ENCODE measurements around the gene SCIN. TPM values are rescaled to one million over a fixed set of nuclear protein-coding genes. Genes with fewer than 3 reads are reported as not detected.

The SCIN gene
- polyA plus RNA-seq, 1 donor from 2014 or later, result 0.53 TPM

DNA sequence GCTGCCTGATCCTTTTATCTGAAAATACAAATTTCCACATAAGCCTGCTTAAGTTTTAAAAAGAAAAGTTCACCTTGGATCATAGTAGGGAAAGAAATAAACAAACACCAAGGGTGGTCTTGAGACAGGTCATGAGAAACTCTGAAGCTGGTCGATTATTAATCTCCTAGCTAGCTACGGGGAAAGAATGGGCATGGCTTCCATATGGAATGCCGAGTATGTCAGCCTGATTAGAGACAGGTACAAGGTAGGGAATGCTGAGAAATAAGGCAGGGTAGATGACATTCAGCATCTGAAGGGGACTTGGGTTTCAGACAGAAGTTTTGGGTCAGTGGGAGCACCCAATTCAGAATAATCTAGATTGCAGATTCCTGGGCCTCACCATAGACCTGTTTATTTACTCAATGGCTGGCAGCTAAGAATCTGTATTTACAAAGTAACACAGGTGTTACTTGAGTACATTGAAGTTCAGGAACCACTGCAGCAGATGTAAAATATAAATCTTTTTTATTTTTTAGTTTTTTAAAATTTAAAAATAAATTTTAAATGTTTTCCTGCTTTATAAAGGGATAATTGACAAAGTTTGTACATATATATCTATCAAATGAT, 49.0 kb downstream of the SCIN start:
- H3F3A ChIP-seq (ENCODE audit: insufficient read depth, low read length, poor library complexity, severe bottlenecking), result no peaks in the 10 kb centered on the region
- no peak for TF ChIP-seq TAF1 (IDR thresholded peaks at IDR 0.05; ENCODE audit: low read depth)
- no peak for TF ChIP-seq CTCF (IDR thresholded peaks at IDR 0.05; ENCODE audit: poor library complexity, severe bottlenecking)
- TF ChIP-seq EZH2 (IDR thresholded peaks at IDR 0.05; ENCODE audit: borderline replicate concordance, insufficient read depth, low read length, poor library complexity, severe bottlenecking), result no peak
- TF ChIP-seq POLR2AphosphoS5 (IDR thresholded peaks at IDR 0.05), result no peak
- no peak for TF ChIP-seq RAD21 (conservative IDR thresholded peaks at IDR 0.05)
- no peak for TF ChIP-seq SMC3 (conservative IDR thresholded peaks at IDR 0.05; ENCODE audit: poor library complexity)
- TF ChIP-seq, protein P1, sequence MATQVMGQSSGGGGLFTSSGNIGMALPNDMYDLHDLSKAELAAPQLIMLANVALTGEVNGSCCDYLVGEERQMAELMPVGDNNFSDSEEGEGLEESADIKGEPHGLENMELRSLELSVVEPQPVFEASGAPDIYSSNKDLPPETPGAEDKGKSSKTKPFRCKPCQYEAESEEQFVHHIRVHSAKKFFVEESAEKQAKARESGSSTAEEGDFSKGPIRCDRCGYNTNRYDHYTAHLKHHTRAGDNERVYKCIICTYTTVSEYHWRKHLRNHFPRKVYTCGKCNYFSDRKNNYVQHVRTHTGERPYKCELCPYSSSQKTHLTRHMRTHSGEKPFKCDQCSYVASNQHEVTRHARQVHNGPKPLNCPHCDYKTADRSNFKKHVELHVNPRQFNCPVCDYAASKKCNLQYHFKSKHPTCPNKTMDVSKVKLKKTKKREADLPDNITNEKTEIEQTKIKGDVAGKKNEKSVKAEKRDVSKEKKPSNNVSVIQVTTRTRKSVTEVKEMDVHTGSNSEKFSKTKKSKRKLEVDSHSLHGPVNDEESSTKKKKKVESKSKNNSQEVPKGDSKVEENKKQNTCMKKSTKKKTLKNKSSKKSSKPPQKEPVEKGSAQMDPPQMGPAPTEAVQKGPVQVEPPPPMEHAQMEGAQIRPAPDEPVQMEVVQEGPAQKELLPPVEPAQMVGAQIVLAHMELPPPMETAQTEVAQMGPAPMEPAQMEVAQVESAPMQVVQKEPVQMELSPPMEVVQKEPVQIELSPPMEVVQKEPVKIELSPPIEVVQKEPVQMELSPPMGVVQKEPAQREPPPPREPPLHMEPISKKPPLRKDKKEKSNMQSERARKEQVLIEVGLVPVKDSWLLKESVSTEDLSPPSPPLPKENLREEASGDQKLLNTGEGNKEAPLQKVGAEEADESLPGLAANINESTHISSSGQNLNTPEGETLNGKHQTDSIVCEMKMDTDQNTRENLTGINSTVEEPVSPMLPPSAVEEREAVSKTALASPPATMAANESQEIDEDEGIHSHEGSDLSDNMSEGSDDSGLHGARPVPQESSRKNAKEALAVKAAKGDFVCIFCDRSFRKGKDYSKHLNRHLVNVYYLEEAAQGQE (IDR thresholded peaks at IDR 0.05; ENCODE audit: borderline replicate concordance), result no peak
- no peak for TF ChIP-seq MXI1 (conservative IDR thresholded peaks at IDR 0.05; ENCODE audit: poor library complexity, severe bottlenecking)
- TF ChIP-seq EP300 (conservative IDR thresholded peaks at IDR 0.05; ENCODE audit: poor library complexity, severe bottlenecking), result no peak
- no peaks in the 10 kb centered on the region for H3K79me2 ChIP-seq (replicated peaks; ENCODE audit: insufficient read depth, low read length)
- H3K4me2 ChIP-seq (ENCODE audit: low read length), result no peak overlapping the region
- H3K36me3 ChIP-seq (ENCODE audit: insufficient read depth, low read length), result no peaks in the 10 kb centered on the region
- no peak overlapping the region for H3K9ac ChIP-seq (ENCODE audit: low read length)
- H3K4me3 ChIP-seq (ENCODE audit: low read length), result no peak overlapping the region
- no peak overlapping the region for H2AFZ ChIP-seq (ENCODE audit: low read depth, low read length)
- H3K27ac ChIP-seq (ENCODE audit: low read length), result no peak overlapping the region
- no peaks in the 10 kb centered on the region for H3K27me3 ChIP-seq (ENCODE audit: insufficient read depth, low read depth, low read length)
- H3K9me3 ChIP-seq (ENCODE audit: low read length), result no peaks in the 10 kb centered on the region
- H4K20me1 ChIP-seq (ENCODE audit: insufficient read depth), result no peaks in the 10 kb centered on the region
- no peaks in the 10 kb centered on the region for H3K9me2 ChIP-seq (ENCODE audit: insufficient read depth, low read length)

DNA sequence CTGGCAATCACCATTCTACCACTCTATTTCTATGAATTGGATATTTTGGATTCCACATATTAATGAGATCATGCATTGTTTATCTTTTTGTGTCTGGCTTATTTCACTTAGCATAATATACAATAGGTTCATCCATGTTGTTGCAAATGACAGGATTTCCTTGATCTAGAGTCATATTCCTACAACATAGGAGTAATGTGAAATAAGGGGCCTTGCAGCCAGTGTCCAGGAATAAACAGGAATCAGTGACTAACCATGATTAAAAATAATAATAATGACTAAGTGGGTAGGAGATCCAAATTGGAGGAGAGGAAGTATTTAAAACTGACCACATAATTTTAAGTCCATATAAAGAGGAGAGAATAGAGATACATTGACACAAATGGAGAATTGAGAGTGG, 49.9 kb downstream of the SCIN start:
- H4K20me1 ChIP-seq (ENCODE audit: insufficient read depth), result no peaks in the 10 kb centered on the region
- no peak overlapping the region for H3K4me3 ChIP-seq (ENCODE audit: low read length)
- H3K36me3 ChIP-seq (ENCODE audit: insufficient read depth, low read length), result no peaks in the 10 kb centered on the region
- no peaks in the 10 kb centered on the region for H3K9me3 ChIP-seq (ENCODE audit: low read length)
- H3K9ac ChIP-seq (ENCODE audit: low read length), result no peak overlapping the region
- TF ChIP-seq, protein P1 (IDR thresholded peaks at IDR 0.05; ENCODE audit: borderline replicate concordance), result no peak
- TF ChIP-seq MXI1 (conservative IDR thresholded peaks at IDR 0.05; ENCODE audit: poor library complexity, severe bottlenecking) (no peak), RAD21 (conservative IDR thresholded peaks at IDR 0.05) (no peak), EP300 (conservative IDR thresholded peaks at IDR 0.05; ENCODE audit: poor library complexity, severe bottlenecking) (no peak), POLR2AphosphoS5 (IDR thresholded peaks at IDR 0.05) (no peak), TAF1 (IDR thresholded peaks at IDR 0.05; ENCODE audit: low read depth) (no peak), SMC3 (conservative IDR thresholded peaks at IDR 0.05; ENCODE audit: poor library complexity) (no peak), CTCF (IDR thresholded peaks at IDR 0.05; ENCODE audit: poor library complexity, severe bottlenecking) (no peak), EZH2 (IDR thresholded peaks at IDR 0.05; ENCODE audit: borderline replicate concordance, insufficient read depth, low read length, poor library complexity, severe bottlenecking) (no peak)
- no peaks in the 10 kb centered on the region for H3K27me3 ChIP-seq (ENCODE audit: insufficient read depth, low read depth, low read length)
- H3K4me2 ChIP-seq (ENCODE audit: low read length), result no peak overlapping the region
- H3K79me2 ChIP-seq (replicated peaks; ENCODE audit: insufficient read depth, low read length), result no peaks in the 10 kb centered on the region
- no peak overlapping the region for H3K27ac ChIP-seq (ENCODE audit: low read length)
- no peak overlapping the region for H2AFZ ChIP-seq (ENCODE audit: low read depth, low read length)
- no peaks in the 10 kb centered on the region for H3K9me2 ChIP-seq (ENCODE audit: insufficient read depth, low read length)
- H3F3A ChIP-seq (ENCODE audit: insufficient read depth, low read length, poor library complexity, severe bottlenecking), result no peaks in the 10 kb centered on the region

Data from neural cell (in vitro differentiated cells).